C4-2B (cell line): ENCODE data around the gene BLCAP.
"Not testable (repeated sequence)": the region's sequence is repeated elsewhere in the genome, so short reads cannot be mapped to it uniquely, and the experiment has no call there.

Experiments used
- ZFX ChIP-seq: fragments of 450-650 bp; IDR thresholded peaks from 2 replicates; pipeline ENCODE4 v1.6.1; 2017
- TF ChIP-seq, protein P1 (sequence below): fragments of 450-650 bp; conservative IDR thresholded peaks from 2 replicates; pipeline ENCODE4 v1.5.1; 2017; ENCODE audit warnings: mild to moderate bottlenecking

- TF ChIP-seq, protein P1, sequence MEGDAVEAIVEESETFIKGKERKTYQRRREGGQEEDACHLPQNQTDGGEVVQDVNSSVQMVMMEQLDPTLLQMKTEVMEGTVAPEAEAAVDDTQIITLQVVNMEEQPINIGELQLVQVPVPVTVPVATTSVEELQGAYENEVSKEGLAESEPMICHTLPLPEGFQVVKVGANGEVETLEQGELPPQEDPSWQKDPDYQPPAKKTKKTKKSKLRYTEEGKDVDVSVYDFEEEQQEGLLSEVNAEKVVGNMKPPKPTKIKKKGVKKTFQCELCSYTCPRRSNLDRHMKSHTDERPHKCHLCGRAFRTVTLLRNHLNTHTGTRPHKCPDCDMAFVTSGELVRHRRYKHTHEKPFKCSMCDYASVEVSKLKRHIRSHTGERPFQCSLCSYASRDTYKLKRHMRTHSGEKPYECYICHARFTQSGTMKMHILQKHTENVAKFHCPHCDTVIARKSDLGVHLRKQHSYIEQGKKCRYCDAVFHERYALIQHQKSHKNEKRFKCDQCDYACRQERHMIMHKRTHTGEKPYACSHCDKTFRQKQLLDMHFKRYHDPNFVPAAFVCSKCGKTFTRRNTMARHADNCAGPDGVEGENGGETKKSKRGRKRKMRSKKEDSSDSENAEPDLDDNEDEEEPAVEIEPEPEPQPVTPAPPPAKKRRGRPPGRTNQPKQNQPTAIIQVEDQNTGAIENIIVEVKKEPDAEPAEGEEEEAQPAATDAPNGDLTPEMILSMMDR: not testable (repeated sequence)
- TF ChIP-seq ZFX: not testable (repeated sequence)
Measured at GRCh38 chr20:37486209-37486608, 41.5 kb downstream of the BLCAP start.
